GM18526 (cell line): ENCODE measurements around the gene ARHGAP28.

Experiments used
- POLR2A ChIP-seq: IDR thresholded peaks from 3 replicates; pipeline ENCODE4 v1.6.1; 2011; ENCODE audit not compliant: insufficient read length; ENCODE audit errors: extremely low read depth

ARHGAP28 gene

DNA sequence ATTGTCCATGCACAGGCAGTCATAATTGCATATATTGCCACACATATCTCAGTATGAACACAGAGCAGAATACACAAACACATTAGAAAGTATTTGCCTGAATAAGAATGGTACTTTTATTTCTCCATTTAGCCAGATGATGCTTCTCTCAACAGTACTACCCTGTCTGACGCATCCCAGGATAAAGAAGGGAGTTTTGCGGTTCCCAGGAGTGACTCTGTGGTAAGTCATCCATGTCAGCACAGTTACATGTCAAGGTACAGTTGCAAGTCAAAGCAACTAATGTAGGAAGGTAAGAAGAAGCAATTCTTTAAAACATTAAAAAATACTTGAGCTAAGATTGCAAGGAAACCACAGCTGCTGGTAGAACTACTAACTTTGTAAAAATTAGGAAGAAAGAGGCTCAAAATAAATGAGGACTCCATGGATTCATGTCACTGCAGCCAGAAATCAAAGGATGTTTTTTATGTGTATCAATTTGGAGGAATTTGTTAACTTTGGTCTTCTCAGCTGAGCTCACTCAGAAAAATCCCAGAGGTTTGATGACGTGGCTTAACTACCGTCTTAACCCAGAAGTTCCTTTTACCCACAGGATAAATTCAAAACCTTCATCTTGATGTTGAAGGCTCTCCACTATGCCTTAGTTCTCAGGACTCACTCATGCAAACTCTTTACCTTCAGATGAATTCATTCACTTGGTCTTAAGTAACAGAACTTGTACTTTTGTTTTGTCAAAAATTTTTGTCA is 130.3 kb downstream of the ARHGAP28 start:
- TF ChIP-seq POLR2A, result no peak

DNA sequence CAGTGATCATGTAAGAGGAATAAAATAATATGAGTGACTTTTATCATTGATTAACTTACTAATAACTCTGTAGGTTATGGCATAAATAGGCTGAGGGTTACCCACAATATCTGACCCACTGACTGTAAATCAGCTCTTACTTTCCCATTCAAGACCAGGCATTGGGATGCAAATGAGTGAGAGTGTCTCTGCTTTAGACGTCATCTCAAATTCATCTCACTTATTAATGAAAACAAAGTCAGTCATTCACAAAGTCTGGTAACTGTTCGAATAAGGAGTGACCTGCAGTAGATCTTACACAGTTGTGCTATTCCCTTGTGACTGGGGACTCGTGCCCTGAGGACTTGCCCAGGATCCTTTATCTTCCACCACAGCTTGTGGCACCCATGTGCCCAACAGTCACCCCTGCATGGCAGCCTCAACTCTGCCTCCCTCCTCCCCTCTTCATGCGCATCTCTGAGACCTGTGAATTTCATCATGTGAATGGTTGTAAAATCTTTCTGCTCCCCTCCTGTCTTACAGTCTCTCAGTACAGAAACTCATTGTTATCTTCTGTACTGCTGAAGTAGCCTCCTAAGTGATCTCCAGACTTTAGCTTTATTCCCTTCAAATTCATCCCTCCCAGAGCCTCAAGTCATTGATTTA is 131.4 kb downstream of the ARHGAP28 start:
- no peak for TF ChIP-seq POLR2A

DNA sequence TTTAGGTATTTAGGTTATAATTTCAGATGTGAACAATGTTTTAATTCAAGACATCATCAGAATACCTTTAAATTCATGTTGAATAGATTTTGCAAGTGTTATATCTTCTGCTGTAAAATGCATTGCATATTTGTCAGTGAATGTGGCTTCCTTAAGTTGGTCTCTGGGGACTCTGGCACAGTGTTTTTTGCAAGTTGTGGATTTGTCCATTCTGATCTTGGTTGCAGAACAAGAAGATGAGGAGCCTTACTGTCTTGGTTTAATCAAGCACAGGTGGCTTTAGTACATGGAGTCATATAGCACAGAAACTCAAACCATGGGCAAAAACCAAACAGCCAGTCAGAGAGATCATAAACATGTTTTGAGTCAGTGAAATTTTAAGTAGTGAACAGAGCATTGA is 135.7 kb downstream of the ARHGAP28 start:
- no peak for TF ChIP-seq POLR2A

DNA sequence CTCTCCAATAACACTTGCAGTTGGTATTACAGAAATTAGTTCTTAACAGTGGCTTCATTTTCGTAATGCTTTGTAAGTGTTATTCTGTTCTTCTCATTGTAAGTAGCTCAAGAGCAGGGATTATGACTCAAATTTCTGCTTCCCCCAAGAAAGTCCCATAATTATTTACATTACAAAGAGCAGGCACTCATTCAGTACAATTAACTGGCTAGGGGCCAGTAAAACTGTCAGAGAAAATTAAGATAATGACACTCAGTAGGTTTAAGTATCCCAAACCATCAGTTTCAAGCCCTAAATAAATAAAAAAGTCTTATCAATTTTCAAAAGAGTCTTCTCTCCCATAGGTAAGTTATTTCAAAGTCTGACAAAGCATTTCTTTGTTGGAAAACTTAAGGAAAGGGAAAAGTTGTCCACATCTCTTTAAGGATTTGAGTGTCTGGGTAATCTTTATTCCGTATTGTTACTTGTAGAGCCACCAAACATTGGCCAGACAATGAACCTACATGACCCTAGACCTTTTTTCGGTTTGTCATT is 137.1 kb downstream of the ARHGAP28 start:
- no peak for TF ChIP-seq POLR2A

DNA sequence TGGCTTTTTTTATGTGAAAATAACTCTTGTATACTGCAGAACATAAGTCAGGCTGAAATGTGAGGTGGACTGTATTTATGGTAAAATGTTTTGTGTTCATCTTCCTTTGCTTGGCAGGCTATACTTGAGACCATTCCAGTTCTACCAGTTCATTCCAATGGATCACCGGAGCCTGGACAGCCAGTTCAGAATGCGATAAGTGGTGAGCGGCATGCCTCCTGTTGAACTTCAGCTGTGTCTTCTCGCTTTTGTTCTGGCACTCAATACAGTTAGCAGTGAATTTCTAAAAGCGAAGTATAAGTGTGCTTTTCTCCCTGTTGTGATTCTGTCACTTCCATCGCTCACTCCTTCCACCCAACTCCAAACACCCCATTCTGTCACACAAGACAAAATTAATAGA is 138.5 kb downstream of the ARHGAP28 start:
- no peak for TF ChIP-seq POLR2A

DNA sequence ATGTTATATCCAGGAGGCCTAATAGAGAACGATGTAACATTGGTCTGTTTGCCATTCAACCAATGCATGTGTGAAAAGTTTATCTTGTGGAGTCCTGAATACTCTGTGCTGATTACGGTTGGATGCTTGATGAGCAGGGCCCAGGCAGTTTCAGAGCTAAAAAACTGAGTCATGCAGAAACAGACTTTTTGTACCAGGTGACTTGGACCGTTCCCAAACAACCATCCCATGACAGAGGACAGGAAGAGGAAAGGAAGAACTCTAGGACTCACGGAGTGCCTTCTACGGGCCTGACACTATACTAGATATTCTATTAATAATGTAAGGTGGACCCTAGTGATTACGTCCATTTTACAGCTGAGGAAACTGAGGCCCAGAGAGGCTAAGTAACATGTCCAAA is 142.1 kb downstream of the ARHGAP28 start:
- no peak for TF ChIP-seq POLR2A

DNA sequence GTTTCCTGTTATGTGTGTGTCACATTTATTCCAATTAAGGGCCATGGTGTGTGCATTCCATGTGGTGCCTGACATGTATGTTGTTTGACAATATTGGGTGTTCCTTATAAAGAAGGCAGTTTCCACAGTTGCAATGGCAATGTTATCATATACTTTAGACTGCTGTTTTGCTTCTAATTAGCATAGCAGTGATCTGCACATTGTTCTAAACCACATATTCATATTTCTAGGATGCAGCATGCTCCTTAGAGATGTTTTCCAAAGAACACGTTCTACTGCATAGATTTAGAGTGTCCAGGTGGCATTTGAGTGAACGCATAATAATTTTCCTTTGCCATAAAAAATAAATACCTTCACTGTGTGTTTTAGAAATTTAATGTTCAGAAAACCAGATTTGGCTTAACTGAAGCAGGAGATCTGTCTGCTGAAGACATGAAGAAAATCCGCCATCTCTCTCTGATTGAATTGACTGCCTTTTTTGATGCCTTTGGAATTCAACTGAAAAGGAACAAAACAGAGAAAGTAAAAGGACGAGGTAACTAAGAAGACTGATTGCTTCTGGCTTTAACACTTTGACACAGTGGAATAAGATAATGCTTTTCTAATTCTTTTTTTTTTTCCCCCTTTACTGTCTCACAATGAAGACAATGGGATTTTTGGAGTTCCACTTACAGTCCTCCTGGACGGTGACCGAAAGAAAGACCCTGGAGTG is 143.7 kb downstream of the ARHGAP28 start:
- no peak for TF ChIP-seq POLR2A

DNA sequence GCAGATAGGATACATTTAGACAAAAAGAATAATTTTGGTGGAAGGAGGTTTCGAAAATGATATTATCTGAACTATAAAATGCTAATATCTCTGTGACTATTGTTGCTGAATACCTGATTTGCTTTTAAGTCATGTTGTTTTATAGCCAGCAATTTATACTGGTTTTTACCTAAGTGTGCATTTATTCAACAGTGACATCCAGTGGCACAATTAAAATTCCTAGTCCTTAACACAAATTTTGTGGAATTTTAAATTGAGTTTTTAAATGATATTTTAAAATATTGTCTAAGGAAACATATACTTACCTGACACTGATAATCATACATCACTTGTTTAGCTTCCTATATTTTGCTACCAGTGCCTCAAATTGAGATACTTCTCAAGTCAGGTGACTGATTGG is 144.8 kb downstream of the ARHGAP28 start:
- no peak for TF ChIP-seq POLR2A

DNA sequence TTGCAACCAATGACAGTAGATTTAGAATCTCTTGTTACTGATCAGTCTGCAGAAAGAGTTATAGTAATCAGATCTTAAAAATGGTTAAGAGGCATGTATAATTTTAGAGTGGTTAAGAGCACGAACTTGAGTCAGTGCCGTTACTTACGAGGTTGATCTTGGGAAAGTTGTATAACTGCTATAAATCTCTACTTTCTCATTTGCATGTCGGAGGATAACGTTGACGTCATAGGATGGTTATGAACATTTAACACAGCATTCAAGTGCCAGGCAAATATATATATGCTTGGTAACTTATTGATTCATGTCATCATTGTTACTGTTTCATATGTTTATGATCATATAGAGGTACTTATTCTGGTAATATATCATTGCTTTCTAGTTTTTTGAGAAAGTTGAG is 146.2 kb downstream of the ARHGAP28 start:
- no peak for TF ChIP-seq POLR2A

DNA sequence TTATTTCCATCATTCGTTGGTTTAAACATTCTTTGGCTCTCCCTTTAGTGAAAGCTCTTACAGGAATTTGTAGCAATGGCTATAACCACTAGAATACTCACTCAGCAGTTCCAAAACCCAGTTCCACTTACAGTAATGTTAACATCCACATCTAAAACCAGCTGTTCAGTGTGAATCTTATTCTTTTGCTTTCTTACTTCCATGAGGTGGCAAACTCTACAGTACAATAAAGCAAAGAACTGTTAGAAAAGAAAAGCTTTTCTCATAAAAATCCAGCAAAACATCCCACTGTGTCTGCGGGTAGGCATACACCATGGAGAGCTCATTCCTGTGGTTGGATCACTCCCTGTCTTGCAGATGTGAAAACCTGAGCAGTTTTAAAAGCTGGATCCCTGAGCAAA is 147.1 kb downstream of the ARHGAP28 start:
- TF ChIP-seq POLR2A, result no peak

DNA sequence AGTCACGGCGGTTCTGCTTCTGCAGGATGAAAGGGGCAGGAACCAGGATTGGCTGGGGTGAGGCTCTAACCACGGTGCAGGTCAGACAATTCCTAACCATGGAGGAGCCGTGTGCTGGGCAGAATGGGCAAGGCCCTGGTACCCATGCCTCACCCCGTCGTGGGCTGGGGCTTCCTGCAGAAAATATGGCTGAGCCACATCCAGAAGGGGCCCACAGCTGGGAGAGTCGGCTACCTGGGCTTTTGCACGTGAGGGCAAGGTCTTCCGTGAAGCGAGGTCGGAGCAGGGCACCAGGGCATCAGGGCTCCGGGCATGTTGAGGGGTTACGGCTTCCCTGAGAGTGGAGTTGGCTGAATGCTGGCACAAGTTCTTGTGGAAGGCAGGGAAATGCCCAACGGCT is 147.8 kb downstream of the ARHGAP28 start:
- TF ChIP-seq POLR2A, result no peak

DNA sequence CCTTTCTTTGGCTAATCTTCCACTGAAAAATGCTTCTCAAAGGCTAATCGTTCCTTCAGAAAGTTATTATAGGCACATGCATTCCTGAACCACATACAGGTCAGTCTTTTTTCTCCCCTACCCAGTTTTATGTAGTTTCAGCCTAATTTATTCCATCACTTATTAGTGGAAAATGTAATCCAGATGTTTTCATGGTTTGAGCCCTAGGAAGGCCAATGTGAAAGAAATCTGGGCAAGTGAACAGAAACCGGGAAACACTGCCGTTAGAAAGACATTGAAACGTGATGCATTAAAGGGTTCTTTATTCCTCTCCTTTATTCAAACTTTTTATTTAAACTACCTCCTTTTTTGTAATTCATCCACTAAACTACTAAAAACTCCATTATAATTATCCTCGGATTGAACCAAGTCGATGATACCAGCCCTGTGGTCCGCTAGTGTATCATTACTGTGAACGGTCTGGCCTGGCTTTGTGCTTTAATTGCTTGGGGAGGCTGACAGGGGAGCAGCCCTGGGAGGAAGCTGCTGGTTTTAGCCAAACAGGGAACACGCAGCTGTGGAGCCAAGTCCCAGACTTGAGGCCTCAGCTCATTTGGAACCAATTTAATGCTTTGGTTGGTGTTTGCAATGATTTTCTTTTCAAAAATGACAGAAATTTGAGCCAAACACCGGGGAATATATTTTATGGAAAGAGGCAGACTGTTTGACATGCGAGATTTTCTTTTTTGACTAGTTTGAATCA is 149.2 kb downstream of the ARHGAP28 start:
- no peak for TF ChIP-seq POLR2A

DNA sequence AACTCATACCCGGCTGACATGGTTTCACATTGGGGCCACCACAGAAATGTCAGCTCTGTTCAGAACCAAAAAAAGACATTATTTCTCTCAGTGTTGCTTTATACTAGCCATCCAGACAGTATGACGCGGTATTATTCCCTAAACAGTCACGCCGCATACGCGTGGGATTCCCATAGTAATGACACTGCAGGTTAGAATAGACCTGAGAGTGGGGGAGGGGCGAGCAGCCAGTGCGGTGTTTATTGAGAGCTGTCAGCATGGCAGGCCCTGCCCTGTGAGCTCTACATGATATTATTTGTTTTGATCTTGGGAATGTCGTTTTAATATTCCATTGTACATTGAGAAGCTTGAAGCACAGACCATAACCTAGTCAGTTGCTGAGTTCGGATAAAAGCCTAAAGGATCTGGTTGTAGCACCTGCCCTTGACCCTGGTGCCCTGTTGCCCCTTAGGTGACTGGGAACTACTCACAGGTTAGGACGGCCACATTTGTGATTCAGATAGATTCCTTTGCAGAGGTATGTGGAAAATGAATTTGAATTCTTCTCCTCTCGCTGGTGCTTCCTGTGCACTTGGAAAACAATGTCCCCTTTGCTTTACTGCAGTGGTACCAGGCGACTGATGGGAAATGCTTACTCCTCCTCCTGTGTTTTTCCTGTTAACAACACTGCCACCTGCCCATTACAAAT is 150.1 kb downstream of the ARHGAP28 start:
- no peak for TF ChIP-seq POLR2A

DNA sequence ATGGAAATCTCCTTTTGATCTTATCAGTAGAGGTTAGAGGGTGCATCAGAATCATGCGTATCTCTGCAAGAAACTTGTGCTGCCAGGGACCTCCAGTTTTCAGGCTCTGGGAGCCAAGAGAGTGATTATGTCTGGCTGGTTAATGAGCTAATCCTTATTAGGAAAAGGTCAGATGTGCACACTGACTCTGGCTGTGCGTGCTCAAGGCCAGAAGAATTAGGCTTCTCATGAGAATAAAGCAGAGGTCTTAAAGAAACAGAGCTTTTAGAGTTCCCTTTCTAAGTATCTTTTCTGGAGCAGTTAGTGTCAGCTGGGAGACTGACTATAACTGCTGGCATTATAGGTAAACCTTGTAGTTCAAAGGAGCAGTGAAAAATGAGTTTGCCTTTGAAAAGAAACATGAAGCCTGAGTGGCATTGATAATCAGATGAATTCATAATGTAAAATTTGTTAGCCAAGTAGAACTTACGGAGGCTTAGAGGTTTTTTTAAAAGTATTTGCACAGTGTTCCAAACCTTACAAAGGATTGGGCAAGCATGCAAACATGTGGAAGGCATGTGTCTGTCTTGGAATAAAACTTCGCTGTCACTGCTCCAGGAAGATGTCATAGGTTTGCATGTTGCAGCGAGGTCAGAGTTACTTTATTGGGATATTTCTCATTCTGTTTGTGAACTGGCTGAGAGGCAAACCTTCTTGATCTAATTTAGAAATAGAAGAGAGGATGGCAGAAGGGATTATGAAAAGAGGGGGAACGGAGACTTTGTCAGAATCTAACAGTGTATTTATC is 151.7 kb downstream of the ARHGAP28 start:
- no peak for TF ChIP-seq POLR2A
